ENCODE results near the gene NME8.

The NME8 gene

DNA sequence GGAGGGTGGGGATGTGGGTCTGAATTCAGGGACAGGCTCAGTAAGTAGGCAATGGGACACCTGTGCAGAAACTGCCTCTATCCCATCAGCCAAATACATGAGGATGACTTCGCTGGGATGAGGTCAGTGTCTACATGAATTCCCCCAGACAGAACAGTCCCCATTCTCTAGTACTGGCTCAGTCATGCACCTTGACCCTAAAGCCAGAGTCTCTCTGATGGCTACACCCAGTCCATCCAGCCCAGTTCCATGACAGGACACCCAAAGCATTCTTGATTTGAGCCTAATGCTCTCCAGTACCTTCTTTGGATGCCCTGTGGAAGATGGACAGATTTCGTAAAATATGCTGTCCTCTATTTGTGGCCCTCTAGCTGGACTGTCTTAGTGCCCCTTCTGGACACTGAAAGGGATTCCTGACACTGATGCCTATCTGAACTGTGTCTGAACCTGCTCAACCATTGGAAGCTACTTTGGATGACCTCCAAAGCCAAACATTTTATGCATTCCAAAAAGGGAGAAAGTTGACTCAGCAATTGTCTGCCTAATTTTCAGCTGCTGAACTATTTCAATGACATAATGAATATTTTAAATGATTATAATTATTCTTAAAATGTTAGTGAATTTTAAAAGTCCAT is 53.6 kb downstream of the NME8 start:
- H3K9me3 ChIP-seq (replicated peaks; ENCODE audit: low read length): no peaks in the 10 kb centered on the region
- H3K36me3 ChIP-seq (ENCODE audit: insufficient read depth, low read length): no peaks in the 10 kb centered on the region
- no peak overlapping the region for H3K9ac ChIP-seq (ENCODE audit: low read depth, low read length)
- no peak overlapping the region for H3K4me3 ChIP-seq (ENCODE audit: low read length)
- peaks cover 14% of the 10 kb centered on the region for H3K4me1 ChIP-seq (ENCODE audit: control insufficient read depth, insufficient read depth, low read length)
- no peaks in the 10 kb centered on the region for H3K27me3 ChIP-seq (ENCODE audit: control insufficient read depth, insufficient read depth, low read length)
- no peak overlapping the region for H3K4me2 ChIP-seq (ENCODE audit: low read length)

DNA sequence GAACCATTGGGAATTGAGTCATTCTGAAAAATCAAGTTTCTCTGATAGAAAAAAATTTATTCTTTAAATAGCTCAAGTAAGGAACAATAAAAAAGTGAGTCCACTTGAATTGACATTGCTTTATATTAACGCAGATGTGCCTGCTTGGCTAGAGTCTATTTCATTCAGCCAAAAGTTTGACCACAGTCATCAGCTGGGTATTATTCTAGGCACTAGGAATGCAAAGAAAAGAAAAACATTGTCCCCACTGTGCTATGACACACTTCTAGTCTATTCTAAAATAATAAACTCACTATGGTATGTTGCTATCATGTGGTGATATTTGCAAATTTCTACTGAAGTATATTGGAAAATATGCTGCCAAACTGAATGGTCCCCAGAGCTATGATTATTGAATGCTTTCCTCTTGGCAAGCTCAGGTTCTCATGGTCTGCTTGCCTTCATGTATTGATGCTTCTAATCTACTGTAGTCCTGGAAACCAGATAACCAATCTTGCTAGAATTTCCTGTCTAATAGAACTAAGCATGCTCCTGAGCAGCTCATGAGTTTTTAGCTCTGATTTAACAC is 59.9 kb downstream of the NME8 start:
- H3K4me3 ChIP-seq (ENCODE audit: low read length): no peak overlapping the region
- peak overlapping the region; percentile 59 for H3K4me2 ChIP-seq (ENCODE audit: low read length)
- H3K9me3 ChIP-seq (replicated peaks; ENCODE audit: low read length): no peaks in the 10 kb centered on the region
- H3K27me3 ChIP-seq (ENCODE audit: control insufficient read depth, insufficient read depth, low read length): peaks cover 5% of the 10 kb centered on the region
- H3K9ac ChIP-seq (ENCODE audit: low read depth, low read length): no peak overlapping the region
- peaks cover 22% of the 10 kb centered on the region for H3K4me1 ChIP-seq (ENCODE audit: control insufficient read depth, insufficient read depth, low read length)
- no peaks in the 10 kb centered on the region for H3K36me3 ChIP-seq (ENCODE audit: insufficient read depth, low read length)

DNA sequence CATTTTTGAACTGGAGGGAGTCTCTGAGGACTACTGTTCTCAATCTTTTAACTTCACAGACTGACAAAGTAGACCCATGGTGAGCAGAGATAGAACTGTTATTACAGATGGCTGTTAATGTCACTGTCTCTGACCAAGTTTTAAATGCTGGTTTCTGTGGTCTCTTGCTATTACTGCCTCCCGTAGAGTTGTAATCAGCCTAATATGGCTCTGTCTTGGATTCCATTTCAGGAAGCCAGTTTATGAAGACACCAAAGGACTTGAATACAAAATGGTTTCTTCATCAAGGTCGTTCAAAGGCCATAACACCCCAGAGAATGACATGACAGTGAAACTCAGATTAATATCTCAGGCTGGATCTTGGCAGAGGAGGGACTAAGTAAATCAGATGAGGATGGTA is 64.4 kb downstream of the NME8 start:
- Histone ChIP-seq H3K4me3 (ENCODE audit: low read length) (no peak overlapping the region), H3K27me3 (ENCODE audit: control insufficient read depth, insufficient read depth, low read length) (peaks cover 31% of the 10 kb centered on the region), H3K4me2 (ENCODE audit: low read length) (no peak overlapping the region), H3K4me1 (ENCODE audit: control insufficient read depth, insufficient read depth, low read length) (peaks cover 36% of the 10 kb centered on the region), H3K9ac (ENCODE audit: low read depth, low read length) (no peak overlapping the region), H3K9me3 (replicated peaks; ENCODE audit: low read length) (no peaks in the 10 kb centered on the region), H3K36me3 (ENCODE audit: insufficient read depth, low read length) (no peaks in the 10 kb centered on the region)

DNA sequence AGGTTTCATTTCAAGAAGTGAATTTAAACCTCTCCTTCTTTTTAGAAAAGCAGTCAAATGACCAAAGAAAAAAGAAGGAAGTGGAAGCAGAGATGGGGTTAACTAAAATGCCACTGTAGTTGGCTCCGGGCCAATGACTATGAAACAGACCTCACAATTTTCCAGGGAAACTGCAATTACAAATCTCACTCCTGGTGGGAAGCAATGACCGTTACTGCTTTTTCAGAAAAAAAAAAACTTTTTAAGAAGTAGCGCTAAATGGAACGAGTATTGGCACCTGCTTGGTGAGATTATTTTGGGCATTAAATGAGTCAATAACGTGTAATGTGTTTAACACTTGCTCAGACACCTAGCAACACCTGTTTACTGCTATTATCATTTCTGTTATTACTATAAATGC is 67.0 kb downstream of the NME8 start:
- peaks cover 30% of the 10 kb centered on the region for H3K4me1 ChIP-seq (ENCODE audit: control insufficient read depth, insufficient read depth, low read length)
- H3K9me3 ChIP-seq (replicated peaks; ENCODE audit: low read length): no peaks in the 10 kb centered on the region
- H3K9ac ChIP-seq (ENCODE audit: low read depth, low read length): no peak overlapping the region
- H3K4me2 ChIP-seq (ENCODE audit: low read length): peak overlapping the region; percentile 85
- H3K27me3 ChIP-seq (ENCODE audit: control insufficient read depth, insufficient read depth, low read length): peaks cover 47% of the 10 kb centered on the region
- no peak overlapping the region for H3K4me3 ChIP-seq (ENCODE audit: low read length)
- no peaks in the 10 kb centered on the region for H3K36me3 ChIP-seq (ENCODE audit: insufficient read depth, low read length)

- no peaks in the 10 kb centered on the region for H3K36me3 ChIP-seq (ENCODE audit: insufficient read depth, low read length)
- peak overlapping the region; percentile 85 for H3K4me2 ChIP-seq (ENCODE audit: low read length)
- H3K27me3 ChIP-seq (ENCODE audit: control insufficient read depth, insufficient read depth, low read length): peaks cover 47% of the 10 kb centered on the region
- peaks cover 31% of the 10 kb centered on the region for H3K4me1 ChIP-seq (ENCODE audit: control insufficient read depth, insufficient read depth, low read length)
- no peaks in the 10 kb centered on the region for H3K9me3 ChIP-seq (replicated peaks; ENCODE audit: low read length)
- peak overlapping the region; percentile 66 for H3K4me3 ChIP-seq (ENCODE audit: low read length)
- peak overlapping the region; percentile 54 for H3K9ac ChIP-seq (ENCODE audit: low read depth, low read length)
These were observed 67.7 kb downstream of the NME8 start for GRCh38 chr7:37916017-37916672.

GRCh38 chr7:37916673-37917660 is 68.6 kb downstream of the NME8 start, which contains the start of gene SFRP4:
Gene SFRP4, minus strand, starts transcription at chr7:37916817. Its CDS starts 280 bp downstream, at chr7:37916537.
- Histone ChIP-seq H3K27me3 (ENCODE audit: control insufficient read depth, insufficient read depth, low read length) (peaks cover 47% of the 10 kb centered on the region), H3K9me3 (replicated peaks; ENCODE audit: low read length) (no peaks in the 10 kb centered on the region), H3K36me3 (ENCODE audit: insufficient read depth, low read length) (no peaks in the 10 kb centered on the region), H3K4me2 (ENCODE audit: low read length) (peak within 1 kb of the TSS; percentile 85), H3K4me3 (ENCODE audit: low read length) (peak within 1 kb of the TSS; percentile 66), H3K9ac (ENCODE audit: low read depth, low read length) (peak within 1 kb of the TSS; percentile 54), H3K4me1 (ENCODE audit: control insufficient read depth, insufficient read depth, low read length) (peaks cover 36% of the 10 kb centered on the region)

DNA sequence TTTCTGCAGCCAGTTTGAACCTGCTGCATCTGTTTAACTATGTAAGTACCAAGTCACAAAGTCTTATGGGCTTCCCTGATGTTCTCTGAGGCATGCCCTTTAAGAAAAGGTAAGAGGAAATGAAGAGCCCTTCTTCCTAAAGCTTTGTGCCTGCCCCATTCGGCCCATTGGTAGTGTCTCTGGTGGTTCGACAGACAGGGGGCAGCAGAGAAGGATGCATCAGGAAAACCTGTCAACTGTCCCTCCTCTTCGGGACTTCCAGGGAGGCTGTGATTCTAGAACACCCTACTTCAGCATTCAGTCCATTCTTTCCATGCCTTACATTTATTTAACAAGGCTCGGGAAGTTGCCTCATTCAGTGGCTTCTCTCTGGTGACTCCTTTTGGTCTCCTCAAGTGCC is 70.1 kb downstream of the NME8 start:
- Histone ChIP-seq H3K27me3 (ENCODE audit: control insufficient read depth, insufficient read depth, low read length) (peaks cover 43% of the 10 kb centered on the region), H3K4me1 (ENCODE audit: control insufficient read depth, insufficient read depth, low read length) (peaks cover 34% of the 10 kb centered on the region), H3K4me3 (ENCODE audit: low read length) (no peak overlapping the region)

GRCh38 chr7:37920305-37920848 is 72.0 kb downstream of the NME8 start, which contains the start of gene EPDR1:
Gene EPDR1, plus strand, starts transcription at chr7:37920640. Its CDS starts 300 bp downstream, at chr7:37920940.
- H3K4me1 ChIP-seq (ENCODE audit: control insufficient read depth, insufficient read depth, low read length): peaks cover 34% of the 10 kb centered on the region
- peak within 1 kb of the TSS; percentile 83 for H3K9ac ChIP-seq (ENCODE audit: low read depth, low read length)
- peak within 1 kb of the TSS; percentile 91 for H3K4me2 ChIP-seq (ENCODE audit: low read length)
- H3K9me3 ChIP-seq (replicated peaks; ENCODE audit: low read length): no peaks in the 10 kb centered on the region
- peak within 1 kb of the TSS; percentile 81 for H3K4me3 ChIP-seq (ENCODE audit: low read length)
- no peaks in the 10 kb centered on the region for H3K36me3 ChIP-seq (ENCODE audit: insufficient read depth, low read length)
- H3K27me3 ChIP-seq (ENCODE audit: control insufficient read depth, insufficient read depth, low read length): peaks cover 34% of the 10 kb centered on the region

More for the DNA sequence above, 70.1 kb downstream of the NME8 start:
- Histone ChIP-seq H3K9ac (ENCODE audit: low read depth, low read length) (no peak overlapping the region), H3K4me2 (ENCODE audit: low read length) (no peak overlapping the region), H3K36me3 (ENCODE audit: insufficient read depth, low read length) (no peaks in the 10 kb centered on the region), H3K9me3 (replicated peaks; ENCODE audit: low read length) (no peaks in the 10 kb centered on the region)

- Histone ChIP-seq H3K4me2 (ENCODE audit: low read length) (peak overlapping the region; percentile 91), H3K36me3 (ENCODE audit: insufficient read depth, low read length) (no peaks in the 10 kb centered on the region), H3K9me3 (replicated peaks; ENCODE audit: low read length) (no peaks in the 10 kb centered on the region), H3K4me3 (ENCODE audit: low read length) (peak overlapping the region; percentile 81), H3K4me1 (ENCODE audit: control insufficient read depth, insufficient read depth, low read length) (peaks cover 26% of the 10 kb centered on the region), H3K27me3 (ENCODE audit: control insufficient read depth, insufficient read depth, low read length) (peaks cover 27% of the 10 kb centered on the region), H3K9ac (ENCODE audit: low read depth, low read length) (peak overlapping the region; percentile 83)
These were observed 72.7 kb downstream of the NME8 start for GRCh38 chr7:37920849-37921805.

DNA sequence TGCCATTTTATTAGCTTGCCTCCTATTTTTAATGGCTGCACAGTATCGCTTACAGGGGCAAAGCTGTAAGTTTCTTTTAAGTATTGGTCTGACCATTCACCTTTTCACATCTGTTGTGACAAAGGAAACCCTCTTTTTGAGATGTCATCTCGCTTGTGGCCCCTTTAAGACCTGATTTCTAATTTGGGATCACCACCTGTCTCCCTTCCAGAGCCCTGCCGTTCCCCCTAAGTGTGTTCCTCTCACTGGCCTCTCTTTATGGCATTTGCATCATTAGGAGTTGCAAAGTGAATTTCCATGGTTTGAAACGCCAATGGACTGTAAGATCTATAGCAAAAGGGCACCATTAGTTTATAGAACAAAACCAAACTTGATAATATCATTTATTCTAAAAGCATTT is 73.5 kb downstream of the NME8 start:
- peaks cover 23% of the 10 kb centered on the region for H3K27me3 ChIP-seq (ENCODE audit: control insufficient read depth, insufficient read depth, low read length)

More for the DNA sequence above, 73.5 kb downstream of the NME8 start:
- Histone ChIP-seq H3K9ac (ENCODE audit: low read depth, low read length) (peak overlapping the region; percentile 83), H3K36me3 (ENCODE audit: insufficient read depth, low read length) (no peaks in the 10 kb centered on the region), H3K4me2 (ENCODE audit: low read length) (peak overlapping the region; percentile 91), H3K9me3 (replicated peaks; ENCODE audit: low read length) (no peaks in the 10 kb centered on the region), H3K4me1 (ENCODE audit: control insufficient read depth, insufficient read depth, low read length) (peaks cover 19% of the 10 kb centered on the region), H3K4me3 (ENCODE audit: low read length) (peak overlapping the region; percentile 81)
